KOPT-K1 (cell line): ENCODE measurements around the gene PDZK1IP1.

ENCODE experiments used
- H3K27ac ChIP-seq: fragments of 200-600 bp; sonication (generic); 2 replicates; pipeline ENCODE4 v1.5.1; 2016; ENCODE audit warnings: antibody characterized with exemption, mild to moderate bottlenecking, low read depth, low read length; ENCODE audit not compliant: poor library complexity, severe bottlenecking
- H3K36me3 ChIP-seq: fragments of 200-600 bp; sonication (generic); 2 replicates; pipeline ENCODE4 v1.5.1; 2017; ENCODE audit warnings: antibody characterized with exemption, mild to moderate bottlenecking, low read length, moderate library complexity; ENCODE audit not compliant: insufficient read depth
- H3K9me3 ChIP-seq: fragments of 200-600 bp; sonication (generic); 2 replicates; pipeline ENCODE4 v1.5.1; 2017; ENCODE audit warnings: antibody characterized with exemption, low read length, mild to moderate bottlenecking; ENCODE audit not compliant: insufficient read depth, poor library complexity, severe bottlenecking

PDZK1IP1 gene

GRCh38 chr1:47181955-47182675, 7.7 kb downstream of the PDZK1IP1 start:
- Histone ChIP-seq H3K27ac (no peak overlapping the region), H3K36me3 (no peaks in the 10 kb centered on the region)

GRCh38 chr1:47181095-47181954, 8.5 kb downstream of the PDZK1IP1 start:
- Histone ChIP-seq H3K36me3 (no peaks in the 10 kb centered on the region), H3K27ac (no peak overlapping the region), H3K9me3 (no peaks in the 10 kb centered on the region)

More at GRCh38 chr1:47181955-47182675, 7.7 kb downstream of the PDZK1IP1 start:
- H3K9me3 ChIP-seq, result no peaks in the 10 kb centered on the region

- Histone ChIP-seq H3K36me3 (no peaks in the 10 kb centered on the region), H3K9me3 (no peaks in the 10 kb centered on the region), H3K27ac (no peak overlapping the region)
Measured at GRCh38 chr1:47180603-47181094, 9.2 kb downstream of the PDZK1IP1 start.

- Histone ChIP-seq H3K36me3 (no peaks in the 10 kb centered on the region), H3K9me3 (no peaks in the 10 kb centered on the region), H3K27ac (no peak overlapping the region)
Measured at GRCh38 chr1:47179988-47180563, 9.8 kb downstream of the PDZK1IP1 start.

- H3K9me3 ChIP-seq, result no peaks in the 10 kb centered on the region
- H3K27ac ChIP-seq, result peak overlapping the region; percentile 7
Measured at GRCh38 chr1:47179017-47179987, 10.5 kb downstream of the PDZK1IP1 start.

GRCh38 chr1:47178654-47179016, 11.2 kb downstream of the PDZK1IP1 start:
- Histone ChIP-seq H3K36me3 (no peaks in the 10 kb centered on the region), H3K9me3 (no peaks in the 10 kb centered on the region), H3K27ac (no peak overlapping the region)

More at GRCh38 chr1:47179017-47179987, 10.5 kb downstream of the PDZK1IP1 start:
- no peaks in the 10 kb centered on the region for H3K36me3 ChIP-seq

- H3K27ac ChIP-seq, result no peak overlapping the region
- H3K9me3 ChIP-seq, result no peaks in the 10 kb centered on the region
- H3K36me3 ChIP-seq, result no peaks in the 10 kb centered on the region
Measured at GRCh38 chr1:47178020-47178419, 11.8 kb downstream of the PDZK1IP1 start.

- H3K27ac ChIP-seq, result no peak overlapping the region
- peaks cover 3% of the 10 kb centered on the region for H3K9me3 ChIP-seq
- H3K36me3 ChIP-seq, result no peaks in the 10 kb centered on the region
Measured at GRCh38 chr1:47175227-47175934, 14.5 kb downstream of the PDZK1IP1 start.

- Histone ChIP-seq H3K9me3 (peaks cover 3% of the 10 kb centered on the region), H3K36me3 (no peaks in the 10 kb centered on the region), H3K27ac (no peak overlapping the region)
Measured at GRCh38 chr1:47174656-47175020, 15.2 kb downstream of the PDZK1IP1 start.

GRCh38 chr1:47172782-47173181, 17.1 kb downstream of the PDZK1IP1 start:
- Histone ChIP-seq H3K27ac (no peak overlapping the region), H3K36me3 (no peaks in the 10 kb centered on the region), H3K9me3 (peaks cover 3% of the 10 kb centered on the region)

- no peak overlapping the region for H3K27ac ChIP-seq
- no peaks in the 10 kb centered on the region for H3K9me3 ChIP-seq
- H3K36me3 ChIP-seq, result no peaks in the 10 kb centered on the region
Measured at GRCh38 chr1:47164552-47164951, 25.3 kb downstream of the PDZK1IP1 start.

GRCh38 chr1:47161298-47162040, 28.4 kb downstream of the PDZK1IP1 start:
- Histone ChIP-seq H3K9me3 (no peaks in the 10 kb centered on the region), H3K27ac (no peak overlapping the region), H3K36me3 (no peaks in the 10 kb centered on the region)

GRCh38 chr1:47160716-47161115, 29.1 kb downstream of the PDZK1IP1 start:
- Histone ChIP-seq H3K36me3 (no peaks in the 10 kb centered on the region), H3K27ac (no peak overlapping the region), H3K9me3 (no peaks in the 10 kb centered on the region)
